ENCODE measurements around the gene FBXO46. TPM values are rescaled to one million over a fixed set of nuclear protein-coding genes. Genes with fewer than 3 reads are reported as not detected.
"Not testable (repeated sequence)": the region's sequence is repeated elsewhere in the genome, so short reads cannot be mapped to it uniquely, and the experiment has no call there.

FBXO46 gene
- total and polyA plus RNA-seq, 2 of the 13 experiments (the other 11 are each of a cell fraction or from before 2014, with no cell fraction given), result 6.2 to 6.4 TPM

GRCh38 chr19:45720065-45720464 is 10.6 kb downstream of the FBXO46 start:
- H3K79me2 ChIP-seq (ENCODE audit: insufficient read depth, low read length), result peaks cover 38% of the 10 kb centered on the region
- WGBS (ENCODE audit: low lambda C conversion rate), result 97% methylated on average over 11 of the region's 11 CpGs
- FAIRE-seq; H3K36me3 ChIP-seq (replicated peaks in 1 of 2; ENCODE audit: control insufficient read depth in 1 of 2, insufficient read depth in 2 of 2, low read length in 2 of 2); H3K27me3 ChIP-seq (ENCODE audit: control insufficient read depth in 1 of 2, insufficient read depth in 2 of 2, low read length in 2 of 2); DNase-seq (ENCODE audit: low spot score); H3K4me3 ChIP-seq (replicated peaks in 1 of 3; ENCODE audit: insufficient read depth in 1 of 3, low read depth in 2 of 3, low read length in 3 of 3); intact Hi-C loops (cut with micrococcal nuclease; ENCODE audit: unreplicated experiment); BruUV-seq (replicated peaks); H2AFZ ChIP-seq (ENCODE audit: low read length); ATAC-seq; H4K20me1 ChIP-seq (ENCODE audit: insufficient read depth, low read length); H3K9ac ChIP-seq (ENCODE audit: insufficient read depth, low read depth, low read length); in situ Hi-C loops (cut with HindIII; ENCODE audit: extremely low pct_ligation_motif_present, low pct_unique_long_range_greater_than_20kb); H3K9me3 ChIP-seq (ENCODE audit: low read length); CTCF ChIA-PET (ENCODE audit: low intra/inter-chr PET ratio, low total read pairs): not testable (repeated sequence)
- peak overlapping the region; percentile 75 for H3K27ac ChIP-seq (ENCODE audit: extremely low read length, insufficient read depth, low read length)
- POLR2A ChIA-PET, result interaction anchor here (0.8 to 1.9 kb wide), 7 partner anchors 10 to 73 kb away, joined by 3 to 26 read pairs (median 4); partner anchors contain the start of genes DMWD, FBXO46, QPCTL and SIX5
- 0 out of 2 replicates have a peak, but pooled peaks have one; percentile 54 for TF ChIP-seq CHD4 (IDR thresholded peaks at IDR 0.05; ENCODE audit: borderline replicate concordance, low read length)
- TF ChIP-seq ZNF460 (CRISPR knock-in tag; IDR thresholded peaks at IDR 0.05; ENCODE audit: borderline replicate concordance), result peak; percentile 71
- peak overlapping the region; percentile 59; the same call in 1 of the 2 replicates for H3K4me2 ChIP-seq (ENCODE audit: low read depth, low read length)
- peaks cover 67% of the 10 kb centered on the region for H3K4me1 ChIP-seq (ENCODE audit: insufficient read depth, low read length)

DNA sequence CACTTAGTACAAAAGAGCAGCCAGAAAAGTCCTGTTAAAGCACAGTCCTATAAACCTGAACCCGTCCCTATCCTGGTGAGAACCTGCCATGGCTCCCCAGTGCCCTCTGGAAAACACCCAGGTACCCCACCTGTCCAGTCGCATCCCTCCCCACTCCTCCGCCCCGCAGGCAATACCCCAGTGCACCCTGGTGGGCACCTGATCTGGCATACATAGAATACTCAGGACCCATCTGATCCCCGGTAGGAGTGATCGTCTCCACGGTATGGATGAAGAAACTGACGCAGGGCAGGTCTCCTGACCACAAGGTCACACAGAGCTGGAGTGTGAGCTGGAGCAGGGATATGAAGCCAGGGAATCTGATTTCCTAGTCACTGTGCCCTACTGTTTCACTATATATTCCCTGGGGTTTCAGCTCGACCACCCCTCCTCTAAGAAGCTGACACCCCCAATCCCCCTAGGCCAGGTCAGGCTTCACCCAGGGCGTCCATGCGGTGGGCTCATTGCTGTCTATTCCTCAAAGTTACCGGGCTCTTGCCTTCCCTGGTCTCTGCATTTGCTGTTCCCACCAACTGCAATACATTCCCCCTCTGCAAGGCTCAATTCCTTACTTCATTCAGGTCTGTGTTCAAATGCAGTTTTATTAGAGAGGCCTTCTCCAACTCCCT is 12.6 kb downstream of the FBXO46 start:
- in situ Hi-C loops (cut with HindIII; ENCODE audit: extremely low pct_ligation_motif_present, low pct_unique_long_range_greater_than_20kb), result no loop called here
- intact Hi-C loops (cut with micrococcal nuclease; ENCODE audit: unreplicated experiment), result loop anchor here (1.0 kb wide), 1 partner anchor 25 kb away; no protein-coding TSS in a partner anchor
- BruUV-seq (replicated peaks), result TSS peak; percentile 99
- FAIRE-seq (no peak), ATAC-seq (peak; percentile 22), DNase-seq (ENCODE audit: low spot score) (no peak)
- Histone ChIP-seq H4K20me1 (ENCODE audit: insufficient read depth, low read length) (no peaks in the 10 kb centered on the region), H3K4me3 (replicated peaks in 1 of 3; ENCODE audit: insufficient read depth in 1 of 3, low read depth in 2 of 3, low read length in 3 of 3) (peak overlapping the region; percentile 59 to 78 (median 60)), H3K4me1 (ENCODE audit: insufficient read depth, low read length) (peaks cover 71% of the 10 kb centered on the region), H3K36me3 (replicated peaks in 1 of 2; ENCODE audit: control insufficient read depth in 1 of 2, insufficient read depth in 2 of 2, low read length in 2 of 2) (peaks cover 1 to 8% of the 10 kb centered on the region in 2 experiments; a peak in 2 of 5 replicates), H3K9me3 (ENCODE audit: low read length) (no peaks in the 10 kb centered on the region), H3K27ac (ENCODE audit: extremely low read length, insufficient read depth, low read length) (peak overlapping the region; percentile 91), H2AFZ (ENCODE audit: low read length) (no peak overlapping the region), H3K27me3 (ENCODE audit: control insufficient read depth in 1 of 2, insufficient read depth in 2 of 2, low read length in 2 of 2) (no peaks in the 10 kb centered on the region; a peak in 1 of 5 replicates), H3K9ac (ENCODE audit: insufficient read depth, low read depth, low read length) (peak overlapping the region; percentile 92), H3K4me2 (ENCODE audit: low read depth, low read length) (peak overlapping the region; percentile 92), H3K79me2 (ENCODE audit: insufficient read depth, low read length) (peaks cover 41% of the 10 kb centered on the region)
- POLR2A ChIA-PET, result interaction anchor here (0.7 to 4.7 kb wide), 11 partner anchors 11 to 164 kb away, joined by 3 to 94 read pairs (median 8); partner anchors contain the start of genes EML2, FBXO46, FOXA3 and OPA3
- CTCF ChIA-PET (ENCODE audit: low intra/inter-chr PET ratio, low total read pairs), result no interaction called here
- 41% methylated on average over 8 of the region's 12 CpGs for WGBS (ENCODE audit: low lambda C conversion rate)
- TF ChIP-seq AHDC1 (CRISPR knock-in tag; IDR thresholded peaks at IDR 0.05; ENCODE audit: borderline replicate concordance) (peak; percentile 15; the same call in 1 of the 2 replicates), POLR2AphosphoS5 (IDR thresholded peaks at IDR 0.05; ENCODE audit: low read depth, low read length) (peak; percentile 34; the same call in 1 of the 2 replicates), ZNF225 (CRISPR knock-in tag; IDR thresholded peaks at IDR 0.05) (0 out of 2 replicates have a peak, but pooled peaks have one; percentile 49), ZBTB33 (CRISPR knock-in tag; IDR thresholded peaks at IDR 0.05) (no peak)
